HG03378 (cell line): ENCODE data around the gene RRN3.
"Not testable (repeated sequence)": the region's sequence is repeated elsewhere in the genome, so short reads cannot be mapped to it uniquely, and the experiment has no call there.

Source experiments
- ATAC-seq: cut with Tn5 transposase; IDR thresholded peaks from one replicate; pipeline ENCODE4 v1.9.1; 2021; ENCODE audit warnings: mild to moderate bottlenecking, moderate library complexity; ENCODE audit not compliant: unreplicated experiment

The RRN3 gene

GRCh38 chr16:15099366-15099909, 5.4 kb upstream of the RRN3 start:
- not testable (repeated sequence) for ATAC-seq

- not testable (repeated sequence) for ATAC-seq
Observed at GRCh38 chr16:15096583-15096972, 2.5 kb upstream of the RRN3 start.

GRCh38 chr16:15093571-15093954, 509 bp downstream of the RRN3 start:
- not testable (repeated sequence) for ATAC-seq

- ATAC-seq: not testable (repeated sequence)
Observed at GRCh38 chr16:15090663-15091269, 3.3 kb downstream of the RRN3 start.

- not testable (repeated sequence) for ATAC-seq
Observed at GRCh38 chr16:15082788-15083187, 11.3 kb downstream of the RRN3 start.

DNA sequence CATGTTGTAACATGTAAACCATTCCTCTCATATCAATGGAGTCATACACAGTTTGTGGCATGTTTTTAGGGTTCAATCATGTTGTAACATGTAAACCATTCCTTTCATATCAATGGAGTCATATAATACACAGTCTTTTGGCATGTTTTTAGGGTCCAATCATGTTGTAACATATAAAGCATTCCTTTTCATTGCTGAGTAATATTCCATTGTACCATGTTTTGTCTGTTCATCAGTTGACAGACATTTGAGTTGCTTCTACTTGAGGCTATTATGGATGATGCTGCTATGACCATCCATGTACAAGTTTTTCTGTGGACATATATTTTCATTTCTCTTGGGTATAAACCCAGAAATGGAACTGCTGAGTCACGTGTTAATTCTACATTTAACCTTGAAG, 13.2 kb downstream of the RRN3 start:
- not testable (repeated sequence) for ATAC-seq

DNA sequence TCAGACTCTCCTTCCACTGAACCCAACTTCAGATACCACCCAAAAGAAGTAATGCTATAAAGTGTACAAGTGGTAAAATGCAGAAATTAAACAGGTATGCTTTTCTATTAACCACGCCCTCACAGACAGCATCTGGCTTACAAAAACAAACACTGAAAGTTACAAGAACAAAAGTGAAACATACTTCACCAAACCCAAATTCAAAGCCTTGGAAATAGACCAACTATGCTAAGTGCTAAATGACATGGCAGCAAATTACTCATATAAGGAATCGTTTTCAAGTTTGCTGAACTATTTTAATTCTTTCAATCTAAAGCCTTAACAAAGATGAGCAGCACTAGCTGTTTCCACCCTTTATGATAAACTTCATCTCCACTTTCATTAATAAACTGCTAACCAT, 17.9 kb downstream of the RRN3 start:
- not testable (repeated sequence) for ATAC-seq

- ATAC-seq: no peak
Observed at GRCh38 chr16:15073101-15073500, 21.0 kb downstream of the RRN3 start.

DNA sequence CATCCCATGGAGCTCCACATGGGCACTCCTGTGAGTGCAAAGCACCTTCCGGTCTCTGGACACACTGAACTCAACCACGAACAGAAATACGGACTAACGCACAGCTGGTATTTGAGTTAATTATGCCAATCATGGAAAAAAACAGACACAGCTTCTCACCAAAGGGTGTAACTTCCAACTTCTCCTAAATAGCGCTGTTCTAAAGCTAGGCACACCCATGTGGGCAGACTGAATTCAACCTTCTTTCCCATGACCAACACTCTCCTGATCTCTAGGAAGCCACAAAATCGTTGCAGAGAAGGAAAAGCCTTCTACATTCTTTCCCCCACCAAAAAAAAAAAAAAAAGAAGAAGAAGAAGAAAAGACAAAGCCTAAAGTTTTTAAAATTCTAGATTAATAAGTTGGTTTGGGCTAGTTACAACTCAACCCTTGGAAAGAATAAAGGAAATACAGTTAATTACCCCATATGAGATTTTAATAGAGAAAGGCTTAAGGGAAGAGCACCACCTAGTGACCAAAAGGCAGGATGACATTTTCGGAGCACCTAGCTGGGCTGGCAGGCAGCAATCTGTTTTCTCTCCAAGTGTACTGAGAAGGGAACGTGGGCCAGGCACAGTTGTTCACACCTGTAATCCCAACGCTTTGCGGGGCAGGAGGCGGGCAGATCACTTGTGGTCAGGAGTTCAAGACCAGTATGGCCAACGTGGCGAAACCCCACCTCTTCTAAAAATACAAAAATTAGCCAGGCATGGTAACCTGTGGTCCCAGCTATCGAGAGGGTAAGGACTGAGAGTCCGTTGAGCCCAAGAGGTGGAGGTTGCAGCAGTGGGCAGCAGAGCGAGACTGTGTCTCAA, 21.9 kb downstream of the RRN3 start:
- ATAC-seq: not testable (repeated sequence)

- ATAC-seq: not testable (repeated sequence)
Observed at GRCh38 chr16:15071013-15071412, 23.1 kb downstream of the RRN3 start.

DNA sequence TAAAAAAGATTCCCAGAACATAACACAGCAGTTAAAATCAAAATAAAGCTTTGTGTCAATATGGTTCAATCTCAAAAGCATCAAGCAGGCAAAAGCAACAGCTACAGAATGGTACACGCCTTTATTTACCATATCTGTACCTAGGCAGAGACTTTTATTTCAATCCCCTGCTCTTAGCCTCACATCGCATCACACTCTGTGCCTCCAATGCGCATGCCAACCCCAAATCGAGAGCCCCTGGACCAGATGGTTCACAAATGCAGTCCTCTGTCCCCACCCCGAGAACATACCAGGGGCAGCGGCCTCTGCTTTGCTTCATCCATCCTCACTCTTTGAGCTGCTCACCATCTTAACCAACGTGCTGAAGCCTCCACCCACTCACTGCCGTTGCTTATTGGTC, 27.4 kb downstream of the RRN3 start:
- not testable (repeated sequence) for ATAC-seq

DNA sequence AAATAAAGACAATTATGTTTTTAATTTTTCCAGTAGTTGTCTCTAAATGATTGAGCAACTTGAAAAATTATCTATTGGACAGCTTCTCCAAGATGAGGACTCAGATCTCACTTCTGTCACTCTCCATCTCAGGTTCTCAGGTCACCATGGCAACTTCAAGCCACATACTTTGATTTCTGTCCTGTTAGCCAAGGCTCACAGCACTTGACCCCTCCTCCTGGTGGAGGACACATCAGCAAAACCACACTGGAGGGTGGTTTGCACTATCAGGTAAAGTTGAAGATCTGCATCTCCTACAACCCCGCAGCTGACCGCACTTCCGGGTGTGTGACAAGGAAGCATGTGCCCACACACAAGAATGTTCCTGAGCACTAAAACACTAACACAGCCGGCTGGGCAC, 28.1 kb downstream of the RRN3 start:
- ATAC-seq: not testable (repeated sequence)

DNA sequence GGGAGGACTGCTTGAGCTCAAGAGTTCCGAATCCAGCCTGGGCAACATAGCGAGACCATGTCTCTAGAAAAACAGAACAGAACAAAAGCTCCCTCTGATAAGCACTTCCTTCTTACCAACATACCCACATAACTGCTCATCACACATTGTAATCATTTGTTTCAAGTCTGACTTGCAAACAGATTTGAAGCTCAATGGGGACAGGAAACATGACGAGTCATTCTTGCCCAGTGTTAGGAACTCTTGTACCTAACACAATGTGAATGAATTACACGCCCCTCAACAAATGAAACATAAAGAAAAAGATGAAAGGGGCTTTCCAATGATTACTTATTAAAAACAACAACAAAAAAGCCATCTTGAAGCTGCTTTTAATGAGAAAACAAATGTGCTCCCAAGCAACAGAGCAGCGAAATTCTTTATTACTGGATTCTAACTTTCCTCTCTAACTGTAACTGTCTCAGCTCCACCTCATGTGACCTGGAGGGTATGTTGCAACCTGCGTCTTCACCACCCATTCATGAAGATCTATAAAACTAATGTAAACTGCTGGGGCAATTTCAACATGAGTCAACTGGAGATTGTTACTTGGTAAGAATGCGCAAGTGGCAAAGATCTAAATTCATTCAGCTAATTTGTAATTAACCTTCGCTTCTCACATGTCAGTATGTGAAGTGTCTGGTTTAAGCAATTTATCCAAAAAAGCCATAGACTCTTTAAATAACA, 31.8 kb downstream of the RRN3 start:
- not testable (repeated sequence) for ATAC-seq

DNA sequence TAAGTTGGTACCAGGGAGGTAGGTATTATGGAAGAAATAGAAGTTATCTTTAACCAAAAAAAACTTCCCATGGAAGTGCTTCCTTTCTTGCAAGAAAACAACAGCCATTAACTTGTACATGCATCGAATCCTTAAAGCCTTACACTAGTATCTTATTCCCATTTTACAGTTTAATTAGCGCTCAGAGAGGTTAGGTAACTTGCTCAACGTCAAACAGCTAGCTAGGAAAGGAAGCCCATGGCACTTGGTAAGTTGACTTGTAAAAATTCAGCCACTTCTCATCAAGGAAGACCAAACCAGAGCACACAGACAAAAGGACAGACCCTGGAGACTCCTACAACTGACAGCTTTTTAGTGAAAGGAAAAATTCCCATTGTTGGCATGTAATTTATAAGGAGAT, 34.7 kb downstream of the RRN3 start:
- ATAC-seq: no peak

GRCh38 chr16:15057681-15058417, 36.2 kb downstream of the RRN3 start:
- no peak for ATAC-seq

DNA sequence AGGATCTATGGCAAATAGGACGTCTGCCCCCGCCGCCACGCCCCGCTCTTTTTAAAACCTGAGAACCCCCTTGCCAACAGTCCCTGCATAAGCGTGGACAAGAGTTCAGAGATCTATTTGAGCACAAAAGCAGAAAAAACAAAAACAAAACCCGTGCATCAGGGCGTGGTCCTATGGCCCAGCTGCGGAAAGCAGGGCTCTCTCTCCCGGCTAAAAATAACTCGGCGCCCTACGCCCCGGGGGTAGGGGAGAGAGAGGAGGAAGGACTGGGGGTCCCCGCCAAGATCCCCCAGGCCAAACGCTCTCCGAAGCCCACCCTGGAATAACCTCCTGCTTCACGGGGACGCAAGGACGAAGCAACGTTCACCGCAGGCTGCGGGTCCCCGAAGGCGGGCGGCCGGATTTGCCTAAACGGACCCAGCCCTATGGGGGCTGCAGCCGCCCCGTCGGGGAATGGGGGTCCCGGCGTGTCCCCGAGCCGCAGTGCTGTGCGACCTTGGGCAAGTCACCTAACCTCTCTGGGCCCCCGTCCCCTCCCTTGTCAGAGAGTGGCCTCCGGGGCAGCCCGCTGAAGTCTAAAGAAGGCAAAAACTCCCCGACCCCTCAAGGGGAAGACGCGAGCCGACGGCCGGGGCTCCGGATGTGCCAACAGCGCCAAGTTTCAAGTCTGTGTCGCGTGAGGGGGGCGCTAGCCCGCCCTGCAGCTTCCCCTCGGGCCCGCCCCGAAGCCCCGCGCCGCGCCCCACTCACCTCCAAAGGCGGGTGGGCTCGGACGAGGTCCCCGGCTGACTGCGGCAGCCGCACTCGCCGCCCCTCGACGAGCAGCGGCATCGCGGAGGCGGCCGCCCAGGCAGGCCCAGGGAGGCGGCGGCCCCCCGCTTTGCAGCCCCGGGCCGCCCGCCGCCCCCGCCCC, 38.7 kb downstream of the RRN3 start:
- peak; percentile 40 for ATAC-seq

DNA sequence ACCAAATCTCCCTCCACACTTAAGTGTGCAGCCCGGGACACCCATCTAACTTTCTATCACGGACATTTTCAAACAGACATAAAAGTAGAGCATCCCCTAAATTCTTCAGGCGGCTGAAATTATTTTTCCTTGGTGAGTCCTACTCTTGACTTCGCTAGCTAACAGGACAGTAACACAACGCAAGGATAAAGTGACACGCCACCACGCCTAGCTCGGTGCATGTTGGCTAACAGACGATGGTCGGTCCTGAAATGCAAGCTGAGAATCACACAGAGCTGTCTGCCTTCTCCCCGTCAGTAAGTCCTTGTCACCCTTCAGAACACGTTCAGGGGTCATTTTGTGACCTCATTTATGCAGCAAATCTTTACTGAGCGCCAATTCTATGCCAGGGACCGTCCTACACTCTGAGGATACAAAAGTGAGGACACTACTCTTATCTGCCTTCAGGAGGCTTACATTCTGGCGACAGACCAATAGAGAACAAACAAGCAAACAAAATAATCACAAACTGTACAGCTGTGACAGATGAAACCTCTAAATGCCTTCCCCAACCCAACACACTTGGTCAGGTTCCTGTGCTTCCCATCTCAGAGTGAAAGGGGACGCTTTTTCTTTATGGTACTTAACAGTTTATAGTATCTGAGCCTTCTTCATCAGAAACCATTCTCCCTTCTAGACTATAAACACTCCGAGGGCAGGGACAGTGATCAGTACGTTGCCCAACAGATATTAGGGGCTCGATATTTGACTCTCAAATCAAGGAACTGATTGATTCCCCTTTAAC, 39.5 kb downstream of the RRN3 start:
- no peak for ATAC-seq

- no peak for ATAC-seq
Observed at GRCh38 chr16:15053904-15054303, 40.2 kb downstream of the RRN3 start.
